ENCODE data around the gene MXRA8.
A peak's percentile ranks its signal among the peaks of the same experiment; 100 is the strongest.

Gene MXRA8

DNA sequence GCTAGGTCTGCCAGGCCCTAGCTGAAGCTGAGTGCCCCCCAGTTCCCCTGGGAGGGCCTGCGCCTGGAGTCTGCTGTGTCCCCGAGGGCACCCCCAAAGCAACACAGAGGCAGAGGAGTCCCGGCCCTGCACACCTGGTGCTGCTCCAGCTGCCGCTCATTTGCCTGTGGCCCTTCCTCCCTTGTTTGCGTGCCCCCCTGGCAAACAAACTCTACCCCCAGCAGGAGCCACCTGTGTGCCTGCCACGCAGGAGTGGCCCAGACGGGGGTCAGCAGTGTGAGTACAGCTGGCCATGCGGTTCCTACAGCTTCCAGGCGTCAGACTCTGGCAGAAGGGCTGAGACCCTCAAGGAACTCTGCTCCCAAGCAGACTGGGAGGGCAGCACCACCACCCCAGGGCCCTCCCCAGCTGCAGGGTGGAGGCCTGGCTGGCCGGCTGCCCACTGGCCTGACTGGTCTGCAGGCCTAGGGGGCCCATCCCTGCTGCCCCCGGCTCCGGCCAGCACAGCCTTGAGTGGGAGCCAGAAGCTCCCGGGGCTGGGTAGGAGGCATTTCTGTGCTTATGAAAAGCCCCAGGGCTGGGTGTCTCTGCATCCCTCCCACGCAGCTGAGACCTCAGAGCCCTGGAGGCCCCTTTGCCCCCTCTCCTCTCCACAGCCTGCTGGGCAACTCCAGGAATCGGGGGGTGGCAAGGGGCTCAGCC is 27.8 kb downstream of the MXRA8 start:
- ChIA-PET CTCF (no interaction called here), POLR2A (no interaction called here)
- no peak for DNase-seq (ENCODE audit: extremely low spot score)
- TF ChIP-seq HDGF (IDR thresholded peaks at IDR 0.05; ENCODE audit: borderline replicate concordance) (no peak), SUZ12 (IDR thresholded peaks at IDR 0.05) (no peak), SP1 (IDR thresholded peaks at IDR 0.05) (no peak), ARNT (IDR thresholded peaks at IDR 0.05) (no peak), FOXM1 (IDR thresholded peaks at IDR 0.05; ENCODE audit: borderline replicate concordance) (no peak), CTBP1 (IDR thresholded peaks at IDR 0.05; ENCODE audit: borderline replicate concordance) (no peak), FOXA1 (IDR thresholded peaks at IDR 0.05) (no peak), FOXK2 (IDR thresholded peaks at IDR 0.05) (no peak), LEF1 (IDR thresholded peaks at IDR 0.05; ENCODE audit: borderline replicate concordance) (no peak), BHLHE40 (IDR thresholded peaks at IDR 0.05; ENCODE audit: borderline replicate concordance) (no peak), ELF4 (IDR thresholded peaks at IDR 0.05) (no peak), TARDBP (IDR thresholded peaks at IDR 0.05) (no peak), NFRKB (IDR thresholded peaks at IDR 0.05) (no peak), L3MBTL2 (conservative IDR thresholded peaks at IDR 0.05) (no peak), ZNF384 (IDR thresholded peaks at IDR 0.05) (no peak), PKNOX1 (IDR thresholded peaks at IDR 0.05) (no peak)

DNA sequence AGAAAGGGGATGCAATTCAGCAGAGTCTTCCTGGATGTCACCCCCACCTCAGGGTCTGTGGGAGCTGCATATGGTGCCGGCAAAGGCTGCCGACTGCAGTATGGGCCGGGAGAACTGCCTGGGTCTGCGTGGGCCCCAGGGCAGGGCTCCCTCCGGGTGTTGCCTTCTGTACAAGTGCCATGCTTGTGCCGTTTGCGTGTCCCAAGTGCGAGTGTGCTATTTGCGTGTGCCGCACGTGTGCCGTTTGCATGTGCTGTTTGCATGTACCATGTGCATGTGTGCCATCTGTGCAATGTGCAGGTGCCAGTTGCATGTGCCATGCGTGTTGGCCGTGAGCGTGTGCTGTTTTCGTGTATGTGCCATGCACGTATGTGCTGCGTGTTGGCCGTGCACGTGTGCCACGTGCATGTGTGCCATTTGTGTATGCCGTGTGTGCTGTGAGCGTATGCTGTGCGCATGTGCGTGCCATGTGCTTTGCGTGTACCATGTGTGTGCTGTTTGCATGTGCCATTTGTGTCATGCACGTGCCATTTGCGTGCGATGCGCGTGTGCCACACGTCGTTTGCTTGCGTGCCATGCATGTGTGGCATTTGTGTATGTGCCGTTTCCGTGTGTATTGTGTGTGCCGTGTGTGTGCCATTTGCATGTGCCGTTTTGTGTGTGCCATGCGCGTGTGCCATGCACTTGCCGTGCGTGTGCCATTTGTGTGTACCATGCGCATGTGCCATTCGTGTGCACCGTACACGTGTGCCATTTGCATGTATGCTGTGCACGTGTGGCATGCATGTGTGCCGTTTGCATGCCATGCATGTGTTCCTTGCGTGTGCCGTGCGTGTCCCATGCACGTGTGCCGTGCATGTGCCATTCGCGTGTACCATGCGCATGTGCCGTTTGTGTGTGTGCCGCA is 28.8 kb downstream of the MXRA8 start:
- ChIA-PET POLR2A (no interaction called here), CTCF (no interaction called here)
- DNase-seq (ENCODE audit: extremely low spot score), result no peak
- no peak for TF ChIP-seq SUZ12 (IDR thresholded peaks at IDR 0.05)
- peak; percentile 87 for TF ChIP-seq TARDBP (IDR thresholded peaks at IDR 0.05)

- CTCF ChIA-PET, result no interaction called here
- no peak for DNase-seq (ENCODE audit: extremely low spot score)
- POLR2A ChIA-PET, result no interaction called here
- TF ChIP-seq FOXA1 (IDR thresholded peaks at IDR 0.05) (no peak), LEF1 (IDR thresholded peaks at IDR 0.05; ENCODE audit: borderline replicate concordance) (no peak), ELF4 (IDR thresholded peaks at IDR 0.05) (no peak), NFRKB (IDR thresholded peaks at IDR 0.05) (no peak), BHLHE40 (IDR thresholded peaks at IDR 0.05; ENCODE audit: borderline replicate concordance) (no peak), ARNT (IDR thresholded peaks at IDR 0.05) (no peak), FOXM1 (IDR thresholded peaks at IDR 0.05; ENCODE audit: borderline replicate concordance) (no peak), TARDBP (IDR thresholded peaks at IDR 0.05) (no peak), HDGF (IDR thresholded peaks at IDR 0.05; ENCODE audit: borderline replicate concordance) (no peak), L3MBTL2 (conservative IDR thresholded peaks at IDR 0.05) (no peak), ZNF384 (IDR thresholded peaks at IDR 0.05) (no peak), CTBP1 (IDR thresholded peaks at IDR 0.05; ENCODE audit: borderline replicate concordance) (no peak), SUZ12 (IDR thresholded peaks at IDR 0.05) (no peak), SP1 (IDR thresholded peaks at IDR 0.05) (no peak), PKNOX1 (IDR thresholded peaks at IDR 0.05) (no peak), FOXK2 (IDR thresholded peaks at IDR 0.05) (no peak)
These were observed 30.1 kb downstream of the MXRA8 start for GRCh38 chr1:1328254-1328653.

GRCh38 chr1:1327291-1327690 is 31.1 kb downstream of the MXRA8 start:
- POLR2A ChIA-PET, result interaction anchor here (1.4 kb wide), 1 partner anchor 21 kb away, joined by 3 read pairs; no protein-coding TSS in a partner anchor
- no peak for DNase-seq (ENCODE audit: extremely low spot score)
- CTCF ChIA-PET, result no interaction called here
- TF ChIP-seq LEF1 (IDR thresholded peaks at IDR 0.05; ENCODE audit: borderline replicate concordance), result no peak
- no peak for TF ChIP-seq ZNF384 (IDR thresholded peaks at IDR 0.05)
- no peak for TF ChIP-seq SUZ12 (IDR thresholded peaks at IDR 0.05)
- no peak for TF ChIP-seq ELF4 (IDR thresholded peaks at IDR 0.05)

DNA sequence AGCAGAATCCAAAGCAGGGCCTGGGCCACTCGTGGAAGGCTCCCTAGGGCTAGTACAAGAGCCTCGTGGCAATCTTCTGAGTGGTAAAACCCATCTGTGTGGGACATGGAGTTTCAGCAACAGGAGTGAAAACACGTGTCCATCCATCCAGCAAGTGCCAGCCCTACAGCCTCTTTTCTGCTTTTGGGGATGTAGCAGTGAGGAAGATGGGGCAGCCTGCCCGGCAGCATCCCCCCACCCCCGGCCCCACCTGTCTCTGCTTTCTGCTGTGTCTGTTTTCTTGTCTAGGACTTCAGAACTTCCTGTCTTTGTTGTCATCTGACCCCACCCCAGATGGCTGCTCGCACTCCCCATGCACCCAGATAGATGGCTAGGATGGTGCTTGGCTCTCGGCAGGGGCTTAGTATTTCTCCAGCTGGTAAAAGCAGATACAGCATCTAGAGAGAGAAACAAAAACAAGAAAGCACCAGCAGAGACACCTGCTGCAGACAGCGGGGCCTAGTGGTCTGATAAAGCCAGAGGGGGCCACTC is 32.2 kb downstream of the MXRA8 start:
- CTCF ChIA-PET, result no interaction called here
- POLR2A ChIA-PET, result interaction anchor here (1.0 to 1.2 kb wide), 2 partner anchors 19 to 49 kb away, joined by 3 read pairs; no protein-coding TSS in a partner anchor
- DNase-seq (ENCODE audit: extremely low spot score), result no peak
- TF ChIP-seq TARDBP (IDR thresholded peaks at IDR 0.05) (no peak), L3MBTL2 (conservative IDR thresholded peaks at IDR 0.05) (no peak)

GRCh38 chr1:1325288-1326074 is 32.9 kb downstream of the MXRA8 start:
- POLR2A ChIA-PET, result interaction anchor here (1.0 to 1.2 kb wide), 2 partner anchors 18 to 50 kb away, joined by 3 read pairs; no protein-coding TSS in a partner anchor
- CTCF ChIA-PET, result no interaction called here
- TF ChIP-seq CTBP1 (IDR thresholded peaks at IDR 0.05; ENCODE audit: borderline replicate concordance), result no peak
- TF ChIP-seq SUZ12 (IDR thresholded peaks at IDR 0.05), result no peak
- no peak for TF ChIP-seq FOXM1 (IDR thresholded peaks at IDR 0.05; ENCODE audit: borderline replicate concordance)
- no peak for TF ChIP-seq ELF4 (IDR thresholded peaks at IDR 0.05)
- TF ChIP-seq LEF1 (IDR thresholded peaks at IDR 0.05; ENCODE audit: borderline replicate concordance), result no peak
- DNase-seq (ENCODE audit: extremely low spot score), result no peak

All from HEK293T (cell line).